Measurements from ENCODE around the gene WDR7.
A peak's percentile ranks its signal among the peaks of the same experiment; 100 is the strongest.

Gene WDR7

DNA sequence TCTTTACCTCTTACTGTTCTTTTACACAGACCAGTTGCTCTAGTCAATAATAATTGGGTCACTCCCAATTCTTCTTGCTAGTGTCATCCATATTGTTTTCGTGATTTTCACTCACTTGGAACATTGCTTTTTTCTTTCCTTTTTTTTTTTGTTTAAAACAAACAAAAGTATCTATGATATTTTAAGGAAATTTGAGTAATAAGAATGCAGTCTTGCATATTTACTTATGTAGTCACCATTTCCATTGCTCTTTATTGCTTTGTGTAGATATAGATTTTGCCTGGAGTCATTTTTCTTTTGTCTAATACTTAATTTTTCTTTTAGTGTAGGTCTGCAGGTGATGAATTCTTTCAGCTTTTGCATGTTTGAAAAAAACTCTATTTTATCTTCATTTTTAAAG is 71.9 kb downstream of the WDR7 start:
- peaks cover 28% of the 10 kb centered on the region for H3K4me1 Mint-ChIP-seq (ENCODE audit: low read depth)
- H3K4me3 Mint-ChIP-seq: no peak overlapping the region
- no peaks in the 10 kb centered on the region for H3K27me3 Mint-ChIP-seq
- H3K36me3 Mint-ChIP-seq (ENCODE audit: low read depth): peaks cover 83% of the 10 kb centered on the region
- H3K9me3 Mint-ChIP-seq: peaks cover 8% of the 10 kb centered on the region
- H3K27ac Mint-ChIP-seq: no peak overlapping the region
- DNase-seq: no peak

DNA sequence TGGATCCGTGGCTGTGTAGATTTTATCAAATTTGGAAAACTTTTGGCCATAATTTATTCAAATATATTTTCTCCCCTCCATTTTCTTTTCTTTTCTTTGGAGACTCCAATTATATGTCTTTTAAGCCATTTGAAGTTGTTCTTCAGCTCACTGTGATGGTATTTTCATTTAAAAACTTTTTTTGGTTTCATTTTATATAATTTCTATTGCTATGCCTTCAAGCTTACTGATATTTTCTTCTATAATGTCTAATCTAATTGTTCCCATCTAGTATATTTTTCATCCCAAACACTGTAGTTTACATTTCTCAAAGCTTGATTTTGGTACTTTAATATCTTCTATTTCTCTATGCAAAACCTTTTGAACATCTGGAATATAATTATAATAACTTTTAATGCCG is 72.5 kb downstream of the WDR7 start:
- peaks cover 8% of the 10 kb centered on the region for H3K9me3 Mint-ChIP-seq
- no peaks in the 10 kb centered on the region for H3K27me3 Mint-ChIP-seq
- peaks cover 34% of the 10 kb centered on the region for H3K4me1 Mint-ChIP-seq (ENCODE audit: low read depth)
- no peak overlapping the region for H3K4me3 Mint-ChIP-seq
- no peak overlapping the region for H3K27ac Mint-ChIP-seq
- no peak for DNase-seq
- peaks cover 84% of the 10 kb centered on the region for H3K36me3 Mint-ChIP-seq (ENCODE audit: low read depth)

DNA sequence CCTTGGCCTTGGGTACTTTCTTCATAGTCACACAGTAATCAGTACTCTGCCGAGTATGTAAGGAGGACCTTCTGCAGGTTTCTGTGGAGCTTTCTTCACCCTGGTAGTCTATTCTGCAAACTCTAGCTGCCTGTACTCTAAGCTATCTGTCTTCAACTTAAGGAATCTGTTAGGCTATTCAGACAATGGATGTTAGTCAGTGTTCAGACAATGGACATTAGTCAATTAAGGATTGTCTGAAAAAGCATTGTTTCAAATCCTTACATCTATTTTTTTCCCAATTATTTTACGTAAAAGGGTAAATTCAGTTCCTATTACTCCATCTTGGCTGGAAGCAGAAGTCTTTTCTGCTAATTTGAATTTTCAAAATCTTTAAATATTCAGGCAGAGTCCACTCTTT is 75.7 kb downstream of the WDR7 start:
- DNase-seq: no peak
- H3K27me3 Mint-ChIP-seq: no peaks in the 10 kb centered on the region

DNA sequence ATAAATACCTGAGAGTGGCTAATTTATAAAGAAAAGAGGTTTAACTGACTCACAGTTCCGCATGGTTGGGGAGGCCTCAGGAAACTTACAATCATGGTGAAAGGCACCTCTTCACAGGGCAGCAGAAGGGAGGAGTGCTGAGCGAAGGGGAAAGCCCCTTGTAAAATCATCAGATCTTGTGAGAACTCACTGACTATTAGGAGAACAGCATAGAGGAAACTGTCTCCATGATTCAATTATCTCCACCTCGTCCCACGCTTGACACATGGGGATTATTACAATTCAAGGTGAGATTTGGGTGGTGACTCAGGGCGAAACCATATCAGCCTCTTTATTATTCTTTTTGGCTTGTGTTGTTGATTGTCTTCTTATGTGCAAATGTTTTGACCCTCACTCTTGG is 76.2 kb downstream of the WDR7 start:
- Mint-ChIP-seq H3K4me1 (ENCODE audit: low read depth) (peaks cover 29% of the 10 kb centered on the region), H3K27ac (peak overlapping the region; percentile 85)
- DNase-seq: peak; percentile 42

More for the DNA sequence above, 75.7 kb downstream of the WDR7 start:
- Mint-ChIP-seq H3K4me3 (no peak overlapping the region), H3K27ac (peak overlapping the region; percentile 85), H3K9me3 (peaks cover 8% of the 10 kb centered on the region), H3K36me3 (ENCODE audit: low read depth) (peaks cover 82% of the 10 kb centered on the region), H3K4me1 (ENCODE audit: low read depth) (peaks cover 30% of the 10 kb centered on the region)

DNA sequence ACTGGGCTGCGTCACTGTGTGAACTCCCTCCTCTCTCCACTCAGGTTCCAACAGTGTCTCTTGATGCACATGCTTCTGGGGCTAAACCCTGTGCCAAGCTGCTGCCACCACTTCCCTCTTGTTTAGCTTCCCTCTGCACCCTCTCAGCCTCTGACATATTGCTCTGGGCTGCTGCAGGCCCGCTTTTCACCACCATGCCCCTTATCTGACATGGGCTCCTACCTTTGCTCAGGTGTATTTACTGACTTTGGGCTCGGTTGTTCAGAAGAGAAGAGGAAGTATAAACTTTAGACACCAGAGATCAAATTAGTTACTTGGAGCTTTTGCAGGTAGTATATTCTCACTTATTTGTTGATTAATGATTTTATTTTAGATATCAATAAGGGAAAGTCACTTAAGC is 77.6 kb downstream of the WDR7 start:
- Mint-ChIP-seq H3K36me3 (ENCODE audit: low read depth) (peaks cover 76% of the 10 kb centered on the region), H3K4me3 (no peak overlapping the region), H3K27me3 (no peaks in the 10 kb centered on the region), H3K4me1 (ENCODE audit: low read depth) (peaks cover 27% of the 10 kb centered on the region), H3K27ac (no peak overlapping the region), H3K9me3 (peaks cover 8% of the 10 kb centered on the region)
- no peak for DNase-seq

More for the DNA sequence above, 76.2 kb downstream of the WDR7 start:
- H3K9me3 Mint-ChIP-seq: peaks cover 8% of the 10 kb centered on the region
- no peak overlapping the region for H3K4me3 Mint-ChIP-seq
- no peaks in the 10 kb centered on the region for H3K27me3 Mint-ChIP-seq
- H3K36me3 Mint-ChIP-seq (ENCODE audit: low read depth): peaks cover 82% of the 10 kb centered on the region

DNA sequence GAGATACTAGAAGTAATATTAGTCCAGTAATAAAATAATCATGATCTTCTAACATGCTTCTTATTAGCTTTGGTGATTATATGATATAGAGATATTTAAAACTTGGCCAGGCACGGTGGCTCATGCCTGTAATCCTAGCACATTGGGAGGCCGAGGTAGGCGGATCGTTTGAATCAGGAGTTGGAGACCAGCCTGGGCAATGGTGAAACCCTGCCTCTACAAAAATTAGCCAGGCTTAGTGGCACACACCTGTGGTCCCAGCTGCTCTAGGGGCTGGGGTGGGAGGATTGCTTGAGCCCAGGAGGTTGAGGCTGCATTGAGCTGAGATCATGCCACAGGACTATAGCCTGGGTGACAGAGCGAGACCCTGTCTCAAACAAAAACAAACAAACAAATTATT is 87.0 kb downstream of the WDR7 start:
- H3K4me1 Mint-ChIP-seq (ENCODE audit: low read depth): peaks cover 10% of the 10 kb centered on the region
- H3K36me3 Mint-ChIP-seq (ENCODE audit: low read depth): peaks cover 33% of the 10 kb centered on the region
- H3K27me3 Mint-ChIP-seq: no peaks in the 10 kb centered on the region
- no peak overlapping the region for H3K4me3 Mint-ChIP-seq
- H3K9me3 Mint-ChIP-seq: no peaks in the 10 kb centered on the region
- no peak for DNase-seq
- no peak overlapping the region for H3K27ac Mint-ChIP-seq

DNA sequence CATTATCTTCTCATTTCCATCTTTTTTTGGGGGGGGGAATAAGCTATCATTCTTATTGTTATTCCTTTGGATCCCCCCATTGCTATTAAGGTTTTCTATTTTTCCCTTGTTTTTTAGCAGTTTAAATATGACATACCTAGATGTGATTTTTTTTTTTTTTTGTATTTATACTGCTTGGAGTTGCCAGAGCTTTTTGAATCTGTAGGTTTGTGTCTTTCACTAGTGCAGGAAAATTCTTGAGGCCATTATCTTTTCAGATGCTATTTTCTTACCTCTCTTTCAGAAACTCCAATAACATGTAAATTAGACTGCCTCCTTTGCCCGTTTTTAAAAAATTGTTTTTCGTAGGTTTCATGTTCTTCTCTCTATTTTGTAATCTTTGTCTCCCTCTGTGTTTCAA is 88.6 kb downstream of the WDR7 start:
- no peak overlapping the region for H3K27ac Mint-ChIP-seq
- peaks cover 10% of the 10 kb centered on the region for H3K4me1 Mint-ChIP-seq (ENCODE audit: low read depth)
- no peak overlapping the region for H3K4me3 Mint-ChIP-seq
- no peak for DNase-seq
- H3K36me3 Mint-ChIP-seq (ENCODE audit: low read depth): peaks cover 21% of the 10 kb centered on the region
- no peaks in the 10 kb centered on the region for H3K27me3 Mint-ChIP-seq
- H3K9me3 Mint-ChIP-seq: no peaks in the 10 kb centered on the region

DNA sequence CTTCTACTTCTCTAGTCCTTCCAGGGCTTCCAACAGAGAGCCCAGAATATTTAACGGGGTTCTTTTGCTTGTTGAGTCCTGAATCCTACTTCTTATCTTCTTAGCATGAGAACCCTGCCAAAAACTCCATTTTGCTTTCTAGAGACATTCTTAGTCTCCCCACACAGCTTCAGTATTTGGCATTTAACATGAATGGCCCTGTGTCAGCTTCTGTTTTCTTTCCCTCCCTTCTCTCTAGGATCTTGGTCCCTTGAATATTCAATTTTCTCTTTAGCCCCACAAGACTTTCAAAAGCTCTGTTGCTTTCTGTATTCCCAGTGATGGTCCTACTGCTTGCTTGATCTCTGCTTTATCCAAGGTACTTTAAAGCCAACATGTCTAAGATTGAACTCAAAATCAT is 89.5 kb downstream of the WDR7 start:
- DNase-seq: no peak
- Mint-ChIP-seq H3K27ac (no peak overlapping the region), H3K4me3 (no peak overlapping the region), H3K9me3 (no peaks in the 10 kb centered on the region), H3K27me3 (no peaks in the 10 kb centered on the region), H3K4me1 (ENCODE audit: low read depth) (peaks cover 10% of the 10 kb centered on the region), H3K36me3 (ENCODE audit: low read depth) (peaks cover 13% of the 10 kb centered on the region)

DNA sequence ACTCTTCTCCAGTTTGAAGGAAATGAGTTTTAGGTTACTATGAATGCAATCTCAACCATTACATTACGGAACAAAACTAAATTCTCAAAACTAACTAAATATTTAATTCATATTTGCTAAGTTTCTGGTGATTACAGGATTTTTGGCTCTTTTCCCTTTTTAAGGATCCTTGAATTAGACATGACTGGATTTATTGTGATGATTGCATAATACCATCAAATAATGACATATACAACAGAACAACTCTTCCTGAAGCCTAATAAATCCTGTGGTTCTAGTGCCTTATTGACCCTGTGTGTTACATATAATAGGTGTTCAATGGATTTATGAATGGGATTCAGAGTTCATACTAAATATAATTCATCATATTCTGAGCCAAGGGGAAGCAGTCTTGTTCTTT is 90.5 kb downstream of the WDR7 start:
- Mint-ChIP-seq H3K4me3 (no peak overlapping the region), H3K9me3 (no peaks in the 10 kb centered on the region), H3K27ac (no peak overlapping the region)

DNA sequence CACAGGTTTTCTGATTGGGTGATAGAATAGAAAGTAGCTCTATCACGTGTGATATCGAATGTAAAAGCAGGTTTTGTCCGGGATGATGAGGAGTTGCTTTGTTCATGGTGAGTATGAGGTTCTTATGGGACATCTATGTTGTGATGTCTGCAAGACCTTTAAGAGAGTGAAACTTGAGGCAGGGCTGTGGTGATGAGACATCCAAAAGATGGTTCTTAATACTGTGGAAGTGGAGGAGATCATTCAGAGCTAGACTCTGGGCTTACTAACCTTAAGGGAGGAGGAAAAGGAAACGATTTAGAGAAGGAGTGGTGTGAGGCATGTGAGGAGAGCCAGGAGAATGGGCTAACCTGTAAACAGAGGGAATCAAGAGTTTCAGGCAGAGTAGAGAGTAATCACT is 92.0 kb downstream of the WDR7 start:
- Mint-ChIP-seq H3K36me3 (ENCODE audit: low read depth) (peaks cover 12% of the 10 kb centered on the region), H3K4me1 (ENCODE audit: low read depth) (peaks cover 25% of the 10 kb centered on the region), H3K9me3 (no peaks in the 10 kb centered on the region), H3K4me3 (no peak overlapping the region), H3K27me3 (no peaks in the 10 kb centered on the region), H3K27ac (no peak overlapping the region)
- DNase-seq: no peak

More for the DNA sequence above, 90.5 kb downstream of the WDR7 start:
- DNase-seq: no peak
- Mint-ChIP-seq H3K36me3 (ENCODE audit: low read depth) (peaks cover 11% of the 10 kb centered on the region), H3K4me1 (ENCODE audit: low read depth) (peaks cover 16% of the 10 kb centered on the region), H3K27me3 (no peaks in the 10 kb centered on the region)

DNA sequence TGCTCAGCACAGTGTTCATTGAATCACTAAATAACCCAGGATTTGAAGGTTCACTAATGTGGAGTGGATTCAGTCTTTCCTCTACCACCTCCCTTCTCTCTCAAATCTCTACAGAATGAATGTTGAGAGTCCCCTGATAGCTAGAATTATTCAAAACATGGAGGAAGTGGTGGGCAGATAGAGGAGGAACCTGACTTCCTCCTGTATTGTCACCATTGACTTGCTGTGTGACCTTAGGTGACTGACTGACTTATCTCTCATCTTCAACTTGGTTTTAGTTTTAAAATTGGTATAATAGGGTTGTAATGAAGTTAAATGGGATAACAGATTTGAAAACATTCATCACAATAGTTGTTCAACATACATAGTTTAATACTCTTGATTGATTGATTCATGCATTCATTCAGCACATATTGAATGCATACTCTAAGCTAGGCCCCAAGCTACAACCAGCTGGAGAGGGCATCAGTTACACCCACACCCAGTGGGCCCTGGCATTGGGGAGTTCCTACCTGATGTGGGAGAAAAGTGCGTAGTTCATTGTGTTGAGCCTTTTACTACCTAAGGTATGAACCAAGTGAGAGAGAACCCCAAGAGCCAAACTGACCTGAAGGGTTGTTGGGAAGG is 96.0 kb downstream of the WDR7 start:
- H3K9me3 Mint-ChIP-seq: no peaks in the 10 kb centered on the region

DNA sequence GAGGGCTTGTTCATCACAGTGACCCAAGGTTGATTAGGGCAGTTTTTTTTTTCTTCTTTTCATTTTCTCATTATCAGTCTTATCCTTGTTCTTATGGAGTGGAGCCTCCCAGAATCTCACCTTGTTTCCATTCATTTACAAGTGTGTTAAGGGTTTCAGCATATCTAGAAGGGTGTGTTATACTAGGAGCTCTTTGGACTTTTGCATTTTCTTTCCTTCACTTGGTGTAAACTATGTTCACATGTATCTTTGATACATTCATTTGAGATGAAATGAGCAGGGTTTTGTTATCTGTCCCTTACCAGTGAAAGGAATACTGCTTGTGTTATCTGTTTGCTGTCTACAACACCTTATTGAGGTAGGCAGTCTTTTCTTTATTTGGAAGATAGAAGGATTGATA is 96.7 kb downstream of the WDR7 start:
- Mint-ChIP-seq H3K27me3 (no peaks in the 10 kb centered on the region), H3K4me1 (ENCODE audit: low read depth) (peaks cover 25% of the 10 kb centered on the region), H3K27ac (peak overlapping the region; percentile 78), H3K9me3 (no peaks in the 10 kb centered on the region), H3K36me3 (ENCODE audit: low read depth) (peaks cover 12% of the 10 kb centered on the region), H3K4me3 (no peak overlapping the region)
- DNase-seq: no peak

More for the DNA sequence above, 96.0 kb downstream of the WDR7 start:
- Mint-ChIP-seq H3K27ac (peak overlapping the region; percentile 78), H3K36me3 (ENCODE audit: low read depth) (peaks cover 12% of the 10 kb centered on the region), H3K27me3 (no peaks in the 10 kb centered on the region), H3K4me1 (ENCODE audit: low read depth) (peaks cover 25% of the 10 kb centered on the region), H3K4me3 (no peak overlapping the region)
- DNase-seq: no peak

DNA sequence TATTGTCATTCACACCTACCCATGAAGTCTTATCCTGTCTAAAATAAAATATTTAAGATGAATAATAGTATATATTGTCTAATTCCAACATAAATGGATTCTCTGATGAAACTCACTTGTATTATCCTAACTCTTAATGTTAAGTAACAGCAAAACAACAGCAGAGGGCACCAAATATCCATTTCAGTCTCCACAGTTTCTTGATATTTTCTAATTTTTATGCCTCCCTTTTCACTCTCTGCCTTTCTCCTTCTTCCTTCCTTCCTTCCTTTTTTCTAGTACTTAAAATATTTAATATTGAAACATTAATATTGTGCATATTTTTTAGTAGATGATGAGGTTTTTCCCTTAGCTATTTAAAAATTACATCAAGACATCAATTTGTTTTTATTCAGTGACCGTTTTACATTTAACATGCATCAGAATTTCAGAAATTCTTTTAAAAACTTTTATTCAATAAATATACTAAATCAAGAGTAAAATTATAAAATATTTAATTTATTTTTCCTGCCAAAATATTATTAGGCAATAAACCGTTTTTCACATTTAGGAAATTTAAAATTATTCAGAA is 97.6 kb downstream of the WDR7 start:
- H3K9me3 Mint-ChIP-seq: no peaks in the 10 kb centered on the region
- no peaks in the 10 kb centered on the region for H3K27me3 Mint-ChIP-seq
- peaks cover 25% of the 10 kb centered on the region for H3K4me1 Mint-ChIP-seq (ENCODE audit: low read depth)
- peaks cover 12% of the 10 kb centered on the region for H3K36me3 Mint-ChIP-seq (ENCODE audit: low read depth)
- H3K27ac Mint-ChIP-seq: no peak overlapping the region
- H3K4me3 Mint-ChIP-seq: no peak overlapping the region
- no peak for DNase-seq

DNA sequence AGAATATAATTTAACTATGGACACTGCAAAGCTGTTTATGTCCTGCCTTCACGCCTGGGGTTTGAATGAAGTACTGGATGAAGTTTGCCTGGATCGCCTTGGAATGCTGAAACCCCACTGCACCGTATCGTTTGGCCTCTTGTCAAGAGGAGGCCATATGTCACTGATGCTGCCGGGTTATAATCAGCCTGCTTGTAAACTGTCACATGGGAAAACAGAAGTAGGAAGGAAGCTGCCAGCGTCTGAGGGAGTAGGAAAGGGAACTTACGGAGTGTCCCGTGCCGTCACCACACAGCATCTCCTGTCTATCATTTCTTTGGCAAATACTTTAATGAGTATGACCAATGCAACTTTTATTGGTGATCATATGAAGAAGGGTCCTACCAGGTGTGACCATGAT is 105.8 kb downstream of the WDR7 start:
- peaks cover 35% of the 10 kb centered on the region for H3K36me3 Mint-ChIP-seq (ENCODE audit: low read depth)
- no peak overlapping the region for H3K27ac Mint-ChIP-seq
- no peak for DNase-seq
- H3K4me3 Mint-ChIP-seq: no peak overlapping the region
- H3K9me3 Mint-ChIP-seq: no peaks in the 10 kb centered on the region
- H3K4me1 Mint-ChIP-seq (ENCODE audit: low read depth): no peaks in the 10 kb centered on the region
- H3K27me3 Mint-ChIP-seq: no peaks in the 10 kb centered on the region

DNA sequence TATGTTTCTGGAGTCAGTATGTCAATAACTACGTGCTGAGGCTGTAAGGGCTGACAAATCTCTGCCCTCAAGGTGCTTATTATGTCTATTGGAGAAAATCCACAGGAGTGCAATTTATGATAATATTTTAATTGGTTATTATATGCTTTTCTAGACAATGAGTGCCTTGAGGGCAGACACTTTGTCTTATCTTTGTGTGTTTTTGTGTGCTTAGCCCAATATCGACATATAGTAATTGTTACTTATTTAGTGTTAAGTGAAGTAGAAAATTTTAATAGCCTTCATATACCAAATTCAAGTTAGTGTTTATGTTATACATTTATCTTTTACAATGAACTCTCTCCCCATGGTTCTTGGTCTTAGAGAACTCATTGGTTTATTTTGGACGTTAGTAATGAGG is 118.9 kb downstream of the WDR7 start:
- H3K4me3 Mint-ChIP-seq: no peak overlapping the region
- no peak overlapping the region for H3K27ac Mint-ChIP-seq
- no peak for DNase-seq
- peaks cover 46% of the 10 kb centered on the region for H3K36me3 Mint-ChIP-seq (ENCODE audit: low read depth)
- H3K27me3 Mint-ChIP-seq: no peaks in the 10 kb centered on the region
- no peaks in the 10 kb centered on the region for H3K4me1 Mint-ChIP-seq (ENCODE audit: low read depth)
- H3K9me3 Mint-ChIP-seq: no peaks in the 10 kb centered on the region
